Keratinocyte (primary cell): Measurements from ENCODE around the gene S100A6.

Experiments used
- CTCF ChIP-seq, 3 experiments: IDR thresholded peaks in 1 of 3; conservative IDR thresholded peaks in 1 of 3; optimal IDR thresholded peaks in 1 of 3; 2 replicates in 2 of 3; 3 replicates in 1 of 3; pipeline versions ENCODE3 to v1.5.1; 2011; ENCODE audit warnings: low read length in 3 of 3, mild to moderate bottlenecking in 3 of 3, moderate library complexity in 2 of 3, control low read depth in 1 of 3, inconsistent platforms in 1 of 3; ENCODE audit not compliant: insufficient read depth in 2 of 3; ENCODE audit errors: extremely low read depth in 1 of 3
- EZH2 ChIP-seq: IDR thresholded peaks from one replicate; pipeline ENCODE4 v1.6.1; 2012; ENCODE audit warnings: inconsistent platforms, mild to moderate bottlenecking, low read length, moderate library complexity

DNA sequence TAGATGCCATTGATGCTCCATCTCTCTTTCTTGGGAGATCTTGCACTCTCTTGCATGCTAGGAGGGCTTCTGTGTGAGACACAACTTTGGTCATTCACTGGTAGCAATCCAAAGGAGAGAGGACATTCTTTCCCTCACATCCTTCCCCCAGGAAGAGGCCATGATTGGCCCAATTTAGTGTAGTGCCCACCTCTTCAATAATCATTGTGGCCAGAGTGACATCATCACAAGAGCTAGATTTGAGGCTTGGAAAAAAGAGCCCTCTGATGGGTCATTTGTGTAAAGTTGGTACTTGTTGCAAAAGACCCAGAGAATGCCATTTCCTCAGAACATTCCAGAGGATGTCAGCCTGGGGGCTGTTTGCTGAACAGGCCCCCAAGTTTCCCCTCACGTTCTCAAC, 30.2 kb downstream of the S100A6 start:
- no peak for TF ChIP-seq CTCF (optimal IDR thresholded peaks at IDR 0.05 in 1 of 3, IDR thresholded peaks at IDR 0.05 in 1 of 3, conservative IDR thresholded peaks at IDR 0.05 in 1 of 3; ENCODE audit: extremely low read depth in 1 of 3, insufficient read depth in 2 of 3, low read length in 3 of 3)
- no peak for TF ChIP-seq EZH2
